ENCODE results near the gene LRCH1.

Gene LRCH1

GRCh38 chr13:46615888-46616531, 63.0 kb downstream of the LRCH1 start:
- no peak for DNase-seq

GRCh38 chr13:46617229-46617721, 64.3 kb downstream of the LRCH1 start:
- DNase-seq: no peak

- no peak for DNase-seq
Observed at GRCh38 chr13:46617885-46618284, 64.9 kb downstream of the LRCH1 start.

- no peak for DNase-seq
Observed at GRCh38 chr13:46618694-46619254, 65.8 kb downstream of the LRCH1 start.

- no peak for DNase-seq
Observed at GRCh38 chr13:46620029-46620428, 67.1 kb downstream of the LRCH1 start.

GRCh38 chr13:46620471-46620870, 67.5 kb downstream of the LRCH1 start:
- DNase-seq: no peak

GRCh38 chr13:46621133-46621532, 68.2 kb downstream of the LRCH1 start:
- DNase-seq: no peak

GRCh38 chr13:46621792-46622629, 69.0 kb downstream of the LRCH1 start:
- DNase-seq: no peak

GRCh38 chr13:46622630-46623256, 69.8 kb downstream of the LRCH1 start:
- peak in 2 of 4 experiments; percentile 21 to 25 for DNase-seq

GRCh38 chr13:46624353-46624752, 71.4 kb downstream of the LRCH1 start:
- no peak for DNase-seq

- DNase-seq: no peak
Observed at GRCh38 chr13:46624821-46625220, 71.9 kb downstream of the LRCH1 start.

- DNase-seq: no peak
Observed at GRCh38 chr13:46627462-46627861, 74.5 kb downstream of the LRCH1 start.

- no peak for DNase-seq
Observed at GRCh38 chr13:46628622-46629365, 75.8 kb downstream of the LRCH1 start.

- no peak for DNase-seq
Observed at GRCh38 chr13:46629811-46630413, 76.9 kb downstream of the LRCH1 start.

- no peak for DNase-seq
Observed at GRCh38 chr13:46630431-46631178, 77.6 kb downstream of the LRCH1 start.

- no peak for DNase-seq
Observed at GRCh38 chr13:46631179-46631542, 78.2 kb downstream of the LRCH1 start.

- DNase-seq: no peak
Observed at GRCh38 chr13:46632176-46632575, 79.2 kb downstream of the LRCH1 start.

GRCh38 chr13:46633416-46633815, 80.4 kb downstream of the LRCH1 start:
- DNase-seq: no peak

GRCh38 chr13:46636451-46636850, 83.5 kb downstream of the LRCH1 start:
- no peak for DNase-seq

- DNase-seq: no peak
Observed at GRCh38 chr13:46637213-46637612, 84.2 kb downstream of the LRCH1 start.

GRCh38 chr13:46638262-46638661, 85.3 kb downstream of the LRCH1 start:
- no peak for DNase-seq

All from suppressor macrophage (primary cell).